HUES64 (cell line): Measurements from ENCODE around the gene GAS7.

ENCODE experiments used
- H3K27ac ChIP-seq: 2 replicates; pipeline ENCODE4 v1.7.0; 2013; ENCODE audit warnings: low read depth, low read length, inconsistent platforms
- H3K27me3 ChIP-seq: 2 replicates; pipeline ENCODE4 v1.6.1; 2013; ENCODE audit warnings: mild to moderate bottlenecking, low read length; ENCODE audit not compliant: insufficient read depth
- H3K36me3 ChIP-seq: 2 replicates; pipeline ENCODE4 v1.6.1; 2013; ENCODE audit warnings: mild to moderate bottlenecking, low read length; ENCODE audit not compliant: insufficient read depth
- H3K4me1 ChIP-seq: 2 replicates; pipeline ENCODE4 v1.6.1; 2013; ENCODE audit warnings: mild to moderate bottlenecking, low read length, moderate library complexity; ENCODE audit not compliant: insufficient read depth
- H3K4me3 ChIP-seq: 2 replicates; pipeline ENCODE4 v1.5.1; 2013; ENCODE audit warnings: mild to moderate bottlenecking, low read length, moderate library complexity
- H3K9ac ChIP-seq: 2 replicates; pipeline ENCODE4 v1.6.1; 2013; ENCODE audit warnings: mild to moderate bottlenecking, low read depth, low read length
- H3K9me3 ChIP-seq: 2 replicates; pipeline ENCODE4 v1.6.1; 2013; ENCODE audit warnings: low read depth, low read length; ENCODE audit not compliant: insufficient read depth
- WGBS: fragments of 150-250, 120-280 bp; methylation state at CpG from one replicate; pipeline ENCODE4 v1.1.7; 2013; ENCODE audit warnings: missing lambda C conversion rate; 5-methylcytosine and 5-hydroxymethylcytosine counted together

Gene GAS7

DNA sequence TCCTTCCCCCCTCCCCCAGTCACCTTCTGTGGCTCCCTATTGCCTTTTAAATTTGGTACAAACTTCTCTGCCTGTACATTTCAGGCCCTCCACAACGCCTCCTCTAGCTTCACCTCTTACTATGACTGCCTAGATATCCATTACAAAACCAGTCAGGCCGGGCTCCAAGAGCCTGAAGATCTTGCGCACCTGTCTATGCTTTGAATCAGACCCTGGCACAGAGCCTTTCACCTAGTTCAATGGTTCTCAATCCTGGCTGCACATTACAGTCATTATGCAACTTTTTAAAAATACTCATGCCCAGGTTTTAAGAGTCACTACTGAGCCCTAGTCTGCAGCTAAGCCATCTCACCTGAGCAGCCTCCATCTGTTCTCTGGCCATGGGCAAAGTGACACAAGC, 1.6 kb upstream of the GAS7 start:
- H3K4me1 ChIP-seq: 0 out of 2 replicates have a peak, but pooled peaks cover 3% of the 10 kb centered on the region
- peaks cover 55% of the 10 kb centered on the region for H3K27me3 ChIP-seq
- no peak overlapping the region for H3K4me3 ChIP-seq
- WGBS: 95% methylated on average over 3 of the region's 3 CpGs
- peaks cover 9% of the 10 kb centered on the region for H3K9me3 ChIP-seq
- H3K9ac ChIP-seq: no peak overlapping the region
- no peaks in the 10 kb centered on the region for H3K36me3 ChIP-seq
- no peak overlapping the region for H3K27ac ChIP-seq

- 2% methylated on average over 90 of the region's 90 CpGs for WGBS
- 0 out of 2 replicates have a peak, but pooled peaks cover 3% of the 10 kb centered on the region for H3K4me1 ChIP-seq
- H3K36me3 ChIP-seq: no peaks in the 10 kb centered on the region
- peak overlapping the region; percentile 72 for H3K4me3 ChIP-seq
- H3K9me3 ChIP-seq: peaks cover 13% of the 10 kb centered on the region
- H3K9ac ChIP-seq: peak overlapping the region; percentile 47
- peaks cover 55% of the 10 kb centered on the region for H3K27me3 ChIP-seq
- H3K27ac ChIP-seq: no peak overlapping the region
Observed at GRCh38 chr17:10197721-10198508, 491 bp downstream of the GAS7 start.

- Histone ChIP-seq H3K4me1 (0 out of 2 replicates have a peak, but pooled peaks cover 3% of the 10 kb centered on the region), H3K9me3 (peaks cover 13% of the 10 kb centered on the region), H3K4me3 (peak overlapping the region; percentile 72), H3K27ac (no peak overlapping the region), H3K36me3 (no peaks in the 10 kb centered on the region), H3K27me3 (peaks cover 55% of the 10 kb centered on the region), H3K9ac (no peak overlapping the region)
- 43% methylated on average over 11 of the region's 11 CpGs for WGBS
Observed at GRCh38 chr17:10197362-10197720, 1.1 kb downstream of the GAS7 start.

DNA sequence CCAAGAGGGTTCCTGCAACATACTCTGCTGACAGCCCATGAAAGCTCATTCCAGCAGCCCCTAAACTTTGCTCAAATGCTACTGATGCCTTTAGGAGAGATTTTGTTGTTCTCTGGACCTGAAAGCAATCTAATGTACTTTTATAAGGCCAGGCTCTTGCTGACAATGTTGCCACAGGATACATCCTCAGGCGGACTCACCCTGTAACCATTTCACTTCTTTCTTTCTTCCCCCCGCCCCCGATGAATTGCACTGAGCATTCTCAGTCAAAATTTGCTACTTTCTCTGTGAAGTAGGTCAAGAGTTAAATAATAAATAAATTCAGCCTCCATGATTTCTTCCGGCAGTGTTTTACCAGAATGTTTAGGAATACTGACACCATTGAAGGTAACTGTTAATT, 1.5 kb downstream of the GAS7 start:
- no peak overlapping the region for H3K4me3 ChIP-seq
- no peak overlapping the region for H3K9ac ChIP-seq
- H3K27ac ChIP-seq: no peak overlapping the region
- peaks cover 55% of the 10 kb centered on the region for H3K27me3 ChIP-seq
- H3K4me1 ChIP-seq: 0 out of 2 replicates have a peak, but pooled peaks cover 3% of the 10 kb centered on the region
- H3K36me3 ChIP-seq: no peaks in the 10 kb centered on the region
- 79% methylated on average over 3 of the region's 4 CpGs for WGBS
- peaks cover 13% of the 10 kb centered on the region for H3K9me3 ChIP-seq

GRCh38 chr17:10196384-10196895, 2.0 kb downstream of the GAS7 start:
- H3K9me3 ChIP-seq: peaks cover 13% of the 10 kb centered on the region
- H3K4me3 ChIP-seq: no peak overlapping the region
- no peak overlapping the region for H3K9ac ChIP-seq
- no peak overlapping the region for H3K27ac ChIP-seq
- H3K27me3 ChIP-seq: peaks cover 50% of the 10 kb centered on the region
- H3K4me1 ChIP-seq: 0 out of 2 replicates have a peak, but pooled peaks cover 3% of the 10 kb centered on the region
- H3K36me3 ChIP-seq: no peaks in the 10 kb centered on the region
- WGBS: 94% methylated on average over 11 of the region's 11 CpGs

- peaks cover 13% of the 10 kb centered on the region for H3K9me3 ChIP-seq
Observed at GRCh38 chr17:10195090-10195805, 3.2 kb downstream of the GAS7 start.

GRCh38 chr17:10193632-10194031, 4.8 kb downstream of the GAS7 start:
- peaks cover 26% of the 10 kb centered on the region for H3K27me3 ChIP-seq
- no peak overlapping the region for H3K4me3 ChIP-seq
- WGBS: 98% methylated on average over 2 of the region's 2 CpGs
- no peak overlapping the region for H3K9ac ChIP-seq
- peaks cover 13% of the 10 kb centered on the region for H3K9me3 ChIP-seq
- no peaks in the 10 kb centered on the region for H3K36me3 ChIP-seq
- no peak overlapping the region for H3K27ac ChIP-seq
- 0 out of 2 replicates have a peak, but pooled peaks cover 3% of the 10 kb centered on the region for H3K4me1 ChIP-seq

More at GRCh38 chr17:10195090-10195805, 3.2 kb downstream of the GAS7 start:
- H3K9ac ChIP-seq: no peak overlapping the region
- H3K4me1 ChIP-seq: 0 out of 2 replicates have a peak, but pooled peaks cover 3% of the 10 kb centered on the region
- no peak overlapping the region for H3K4me3 ChIP-seq
- 95% methylated on average over 4 of the region's 4 CpGs for WGBS
- no peak overlapping the region for H3K27ac ChIP-seq
- H3K27me3 ChIP-seq: peaks cover 40% of the 10 kb centered on the region
- H3K36me3 ChIP-seq: no peaks in the 10 kb centered on the region

- H3K9me3 ChIP-seq: peaks cover 13% of the 10 kb centered on the region
- H3K9ac ChIP-seq: no peak overlapping the region
- WGBS: 98% methylated on average over 2 of the region's 2 CpGs
- no peaks in the 10 kb centered on the region for H3K36me3 ChIP-seq
- no peak overlapping the region for H3K27ac ChIP-seq
- H3K27me3 ChIP-seq: peaks cover 23% of the 10 kb centered on the region
- H3K4me3 ChIP-seq: no peak overlapping the region
- 0 out of 2 replicates have a peak, but pooled peaks cover 3% of the 10 kb centered on the region for H3K4me1 ChIP-seq
Observed at GRCh38 chr17:10192972-10193371, 5.4 kb downstream of the GAS7 start.

GRCh38 chr17:10192461-10192860, 5.9 kb downstream of the GAS7 start:
- Histone ChIP-seq H3K36me3 (no peaks in the 10 kb centered on the region), H3K27ac (no peak overlapping the region)
- 91% methylated on average over 5 of the region's 5 CpGs for WGBS

GRCh38 chr17:10187456-10187855, 10.9 kb downstream of the GAS7 start:
- no peaks in the 10 kb centered on the region for H3K9me3 ChIP-seq
- no peak overlapping the region for H3K4me3 ChIP-seq
- H3K9ac ChIP-seq: no peak overlapping the region
- no peaks in the 10 kb centered on the region for H3K27me3 ChIP-seq
- 74% methylated on average over 5 of the region's 5 CpGs for WGBS
- H3K36me3 ChIP-seq: no peaks in the 10 kb centered on the region
- H3K27ac ChIP-seq: no peak overlapping the region
- peaks cover 18% of the 10 kb centered on the region for H3K4me1 ChIP-seq

More at GRCh38 chr17:10192461-10192860, 5.9 kb downstream of the GAS7 start:
- Histone ChIP-seq H3K9me3 (peaks cover 13% of the 10 kb centered on the region), H3K4me3 (no peak overlapping the region), H3K4me1 (0 out of 2 replicates have a peak, but pooled peaks cover under 1% of the 10 kb centered on the region), H3K9ac (no peak overlapping the region), H3K27me3 (peaks cover 17% of the 10 kb centered on the region)
